GM18907 (cell line): Measurements from ENCODE around the gene PIEZO1.

Experiments used
- ATAC-seq: cut with Tn5 transposase; IDR thresholded peaks from one replicate; pipeline ENCODE4 v1.9.1; 2021; ENCODE audit warnings: mild to moderate bottlenecking, moderate library complexity; ENCODE audit not compliant: unreplicated experiment

Gene PIEZO1

DNA sequence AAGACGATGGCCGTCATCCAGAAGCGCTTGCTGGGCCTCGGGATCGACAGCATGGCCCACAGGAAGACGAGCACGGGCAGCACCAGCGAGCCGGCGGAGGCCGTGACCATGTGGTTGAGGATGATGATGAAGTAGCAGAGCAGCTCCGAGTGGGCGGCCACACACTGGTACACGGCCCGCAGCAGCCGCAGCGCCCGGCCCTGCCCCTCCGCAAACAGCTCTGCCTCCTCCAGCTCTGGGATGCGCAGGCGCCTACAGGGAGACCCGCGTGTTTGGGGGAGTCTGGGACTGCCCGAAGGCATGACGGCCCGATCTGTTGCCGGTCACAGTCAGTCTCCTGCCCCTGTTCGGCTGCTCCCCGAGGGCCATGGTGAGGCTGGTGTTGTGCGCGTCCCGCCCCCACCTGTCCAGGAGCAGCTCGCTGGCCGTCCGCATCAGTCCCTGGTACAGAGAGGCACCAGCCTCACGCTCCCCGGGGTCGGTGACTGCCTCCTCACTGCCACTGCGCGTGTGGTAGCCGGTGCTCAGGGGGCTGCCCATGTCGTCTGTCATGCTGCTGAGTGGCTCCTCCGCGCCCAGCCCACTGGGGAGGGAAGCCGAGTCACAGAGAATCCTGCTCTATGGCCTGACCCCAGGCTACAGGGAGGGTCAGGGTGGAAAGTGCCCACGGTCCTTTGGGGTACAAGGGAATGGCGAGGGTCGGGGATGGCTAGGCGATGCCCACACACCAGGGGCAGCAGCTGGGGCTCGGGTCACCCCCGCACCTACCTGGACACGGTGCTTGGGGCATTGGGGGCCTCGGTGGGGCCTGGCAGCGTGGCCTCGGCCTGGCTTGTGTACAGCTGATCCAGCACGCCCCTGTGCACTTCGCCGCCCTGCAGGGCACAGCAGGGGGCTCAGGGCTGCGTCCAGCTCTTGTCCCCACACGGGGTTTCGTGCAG is 62.9 kb downstream of the PIEZO1 start:
- ATAC-seq: no peak

DNA sequence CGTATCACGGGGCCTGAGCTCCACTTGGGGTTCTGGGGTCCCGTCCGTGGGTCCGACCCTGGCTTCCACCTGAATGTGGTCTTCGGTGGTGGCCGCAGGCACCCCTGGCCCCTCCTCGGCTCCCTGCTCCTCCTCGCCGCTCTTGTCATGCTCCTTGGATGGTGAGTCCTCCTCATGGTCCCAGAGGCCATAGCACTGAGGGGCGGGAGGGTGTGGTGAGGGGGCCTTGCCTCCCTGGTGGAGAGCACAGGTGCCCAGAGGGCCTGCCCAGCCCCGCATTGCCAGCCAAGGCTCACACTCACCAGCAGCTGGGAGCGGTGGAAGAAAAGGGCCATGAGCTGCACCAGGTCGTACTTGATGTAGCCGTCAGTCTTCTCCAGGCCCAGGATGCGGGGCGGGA is 63.8 kb downstream of the PIEZO1 start:
- no peak for ATAC-seq

DNA sequence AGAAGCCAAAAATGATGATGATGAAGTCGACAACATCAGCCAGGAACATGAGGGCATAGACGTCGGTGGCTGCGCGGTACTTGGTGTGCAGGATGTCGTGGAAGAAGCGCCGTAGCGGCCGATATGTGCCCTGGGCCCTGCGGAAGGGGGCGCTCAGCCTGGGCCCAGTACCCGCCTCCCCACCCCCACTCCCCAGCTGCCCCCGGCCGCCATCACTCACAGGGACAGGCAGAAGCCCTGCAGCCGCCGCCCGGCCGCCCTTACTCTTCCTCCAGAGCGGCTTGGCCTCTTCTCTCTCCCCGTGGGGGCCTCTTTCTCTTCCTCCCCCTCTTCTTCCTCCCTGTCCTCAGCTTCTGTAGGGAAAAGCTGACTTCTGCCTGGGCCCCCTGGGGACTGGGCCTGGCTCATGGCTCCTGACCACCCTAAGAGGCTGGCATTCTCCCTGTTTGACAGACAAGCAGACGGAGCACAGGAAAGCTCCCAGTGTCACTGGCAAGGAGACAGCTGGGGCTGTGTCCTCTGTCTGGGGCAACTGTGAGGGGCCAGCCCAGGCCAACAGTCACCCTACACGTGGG is 64.5 kb downstream of the PIEZO1 start:
- no peak for ATAC-seq

GRCh38 chr16:88719933-88720296 is 65.1 kb downstream of the PIEZO1 start:
- no peak for ATAC-seq

DNA sequence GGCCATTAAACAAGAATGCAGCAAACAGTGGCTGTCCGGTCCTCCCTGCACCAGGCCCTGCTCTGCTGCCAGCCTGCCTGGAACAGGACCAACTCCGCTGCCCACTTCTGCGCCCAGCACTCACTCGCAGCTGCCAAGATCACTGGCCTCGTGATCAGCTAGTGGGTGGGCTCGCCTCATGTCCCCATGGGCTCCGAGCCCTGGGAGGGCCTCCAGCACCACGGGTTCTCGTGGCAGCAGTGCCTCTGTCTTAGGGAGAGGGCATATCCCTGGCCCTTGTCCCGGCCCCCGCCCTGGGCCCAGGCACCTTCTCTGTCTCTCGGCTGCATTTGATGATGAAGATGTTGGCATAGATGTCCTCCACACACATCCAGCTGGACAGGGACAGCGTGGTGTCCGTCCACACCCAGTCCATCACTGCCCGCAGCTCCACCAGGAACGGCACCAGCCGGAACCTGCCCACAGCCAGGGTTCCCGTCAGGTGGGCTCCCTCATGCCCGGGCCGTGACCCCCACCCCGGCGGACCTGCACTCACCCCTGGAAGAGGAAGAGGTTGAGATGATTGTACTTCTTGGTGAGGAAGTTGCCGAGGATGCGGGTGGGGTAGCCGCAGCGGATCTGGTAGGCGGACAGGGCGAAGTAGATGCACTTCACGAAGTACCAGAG is 65.6 kb downstream of the PIEZO1 start:
- ATAC-seq: no peak

- ATAC-seq: no peak
Observed at GRCh38 chr16:88718178-88718577, 66.8 kb downstream of the PIEZO1 start.

DNA sequence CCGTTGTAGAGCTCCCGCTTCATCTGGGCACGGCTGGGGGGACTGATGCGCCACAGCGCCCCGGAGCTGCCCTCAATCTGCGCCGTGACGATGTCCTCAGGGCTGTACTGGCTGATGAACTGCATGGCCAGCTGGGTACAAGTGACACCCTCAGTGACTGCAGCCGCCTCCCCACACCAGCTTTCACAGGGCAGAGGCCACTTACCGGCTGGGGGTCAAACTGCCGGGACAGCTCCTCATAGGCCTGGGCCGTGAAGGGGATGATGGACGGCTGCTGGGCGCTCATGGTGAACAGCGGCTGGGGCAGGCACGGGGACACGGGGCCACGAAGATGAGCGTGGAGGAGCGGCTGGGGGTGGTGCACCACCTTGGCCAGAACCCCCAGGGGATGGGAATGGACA is 68.4 kb downstream of the PIEZO1 start:
- no peak for ATAC-seq

DNA sequence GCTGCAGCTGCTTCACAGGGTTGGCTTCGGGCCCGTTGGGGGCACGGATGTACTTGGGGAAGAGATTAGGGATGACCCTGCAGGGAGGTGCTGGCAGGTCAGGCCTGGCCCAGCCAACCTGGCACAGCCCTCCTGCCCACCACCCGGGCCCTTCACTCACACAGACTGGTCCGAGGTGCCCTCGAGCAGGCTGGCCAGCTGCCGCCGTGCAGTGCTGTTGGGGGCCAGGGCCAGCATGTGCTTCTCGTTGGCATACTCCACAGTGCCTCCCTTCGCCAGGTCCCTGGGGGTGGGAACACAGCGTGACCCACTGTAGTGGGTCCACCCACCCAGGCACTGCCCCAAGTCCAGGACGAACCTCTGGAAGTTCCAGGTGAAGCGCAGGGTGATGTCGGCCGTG is 68.8 kb downstream of the PIEZO1 start:
- ATAC-seq: no peak

DNA sequence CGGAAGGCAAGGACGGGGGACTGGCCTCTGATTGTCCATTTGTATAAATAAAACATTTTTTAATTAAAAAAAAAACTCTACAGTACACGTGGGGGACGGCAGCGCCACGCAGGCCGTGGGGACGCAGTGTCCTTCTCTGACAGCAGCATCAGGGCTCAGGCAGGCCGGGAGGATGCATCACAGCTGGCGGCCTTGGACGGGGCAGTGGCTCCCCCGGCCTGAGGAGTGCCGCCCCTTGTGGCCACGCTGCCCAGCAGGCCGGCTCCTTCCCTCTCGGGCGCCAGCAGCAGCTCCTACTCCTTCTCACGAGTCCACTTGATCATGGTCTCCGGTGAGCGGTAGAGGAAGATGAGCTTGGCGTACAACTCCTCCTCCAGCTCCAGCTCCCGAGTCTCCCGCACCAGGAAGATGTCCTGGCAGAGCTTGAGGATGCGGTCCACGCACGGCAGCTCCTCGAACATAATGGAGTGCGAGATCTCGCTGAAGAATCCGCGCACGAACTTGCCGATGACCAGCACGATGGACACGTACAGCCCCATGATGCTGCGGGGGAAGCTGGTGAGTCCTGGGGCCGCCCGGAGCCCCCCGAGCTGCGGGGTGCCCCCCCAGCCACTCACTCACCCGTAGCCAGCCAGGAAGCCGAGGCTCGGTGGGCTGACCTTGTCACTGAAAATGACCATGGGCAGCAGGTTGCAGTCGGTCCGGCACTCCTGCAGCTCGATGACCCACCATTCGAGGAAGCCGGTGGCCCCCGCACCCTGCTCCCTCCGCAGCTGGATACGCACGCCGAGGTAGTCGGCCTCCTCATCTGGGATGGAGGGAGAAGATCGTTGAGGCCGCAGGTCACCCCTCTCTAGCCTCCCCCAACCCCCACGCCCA is 69.5 kb downstream of the PIEZO1 start:
- ATAC-seq: no peak

DNA sequence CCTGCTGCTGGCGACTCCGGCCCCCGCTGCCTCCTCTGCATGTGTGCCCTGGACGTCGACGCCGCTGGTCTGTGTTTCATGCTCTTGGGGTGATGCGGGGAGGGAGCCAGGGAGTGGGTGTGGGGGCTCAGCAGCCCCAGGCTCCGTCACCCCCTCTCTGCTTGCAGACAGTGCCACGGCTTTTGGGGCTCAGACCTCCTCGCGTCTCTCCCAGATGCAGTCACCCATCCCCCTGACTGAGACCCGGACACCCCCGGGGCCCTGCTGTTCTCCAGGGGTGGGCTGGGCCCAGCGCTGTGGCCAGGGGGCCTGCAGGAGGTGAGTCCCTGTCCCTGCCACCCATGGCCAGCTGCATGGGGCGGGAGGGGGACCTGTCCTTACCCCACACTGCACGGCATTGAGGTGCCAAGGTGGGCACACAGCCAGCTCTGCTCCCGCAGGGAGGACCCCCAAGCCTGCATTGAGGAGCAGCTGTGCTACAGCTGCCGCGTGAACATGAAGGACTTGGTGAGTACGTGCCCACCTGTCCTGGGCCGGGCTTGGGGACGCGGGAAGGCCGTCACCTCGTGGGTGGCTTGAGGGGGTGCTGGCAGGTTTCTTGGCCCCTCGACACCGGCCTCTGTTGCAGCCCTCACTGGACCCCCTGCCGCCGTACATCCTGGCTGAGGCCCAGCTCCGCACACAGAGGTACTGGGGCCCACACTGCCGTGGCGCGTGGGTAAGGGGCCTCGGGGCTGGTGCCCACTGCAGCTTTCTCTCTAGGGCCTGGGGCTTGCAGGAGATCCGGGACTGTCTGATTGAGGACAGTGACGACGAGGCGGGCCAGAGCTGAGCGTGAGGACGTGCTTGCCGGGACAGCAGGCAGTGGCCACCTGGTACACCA is 70.4 kb downstream of the PIEZO1 start:
- no peak for ATAC-seq

DNA sequence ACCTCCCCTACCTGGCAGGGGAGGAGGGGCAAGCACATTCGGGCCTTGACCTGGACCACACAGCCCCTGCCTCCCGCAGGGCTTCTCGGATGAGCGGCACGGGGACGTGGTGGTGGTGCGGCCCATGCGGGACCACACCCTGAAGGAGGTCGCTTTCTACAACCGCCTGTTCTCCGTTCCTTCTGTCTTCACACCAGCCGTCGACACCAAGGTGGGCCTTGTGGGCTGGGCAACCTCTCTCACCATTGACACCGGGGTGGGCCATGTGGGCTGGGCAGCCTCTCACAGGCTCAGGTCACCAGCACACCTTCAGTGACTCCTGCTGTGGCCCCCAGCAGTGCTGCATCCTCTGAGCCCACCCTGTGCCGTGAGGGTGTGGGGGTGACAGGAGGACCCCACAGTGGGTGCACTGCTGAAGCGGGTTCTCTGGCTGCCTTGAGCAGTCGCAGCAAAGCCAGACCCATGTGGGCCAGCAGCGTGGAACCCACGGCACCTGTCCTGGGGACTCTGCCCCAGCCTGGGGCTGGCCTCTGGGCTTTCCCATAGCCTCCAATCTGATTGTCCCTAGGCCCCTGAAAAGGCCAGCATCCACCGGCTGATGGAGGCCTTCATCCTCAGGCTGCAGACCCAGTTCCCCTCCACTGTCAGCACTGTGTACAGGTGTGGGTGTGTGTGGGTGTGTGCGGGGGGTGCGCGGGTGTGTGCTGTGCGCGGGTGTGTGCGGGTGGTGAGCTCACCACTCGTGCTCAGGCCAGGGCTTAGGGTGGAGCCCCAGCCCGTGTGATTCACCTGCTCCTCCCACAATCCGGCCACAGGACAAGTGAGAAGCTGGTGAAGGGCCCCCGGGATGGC is 71.2 kb downstream of the PIEZO1 start:
- ATAC-seq: no peak

- ATAC-seq: no peak
Observed at GRCh38 chr16:88713054-88713453, 72.0 kb downstream of the PIEZO1 start.

DNA sequence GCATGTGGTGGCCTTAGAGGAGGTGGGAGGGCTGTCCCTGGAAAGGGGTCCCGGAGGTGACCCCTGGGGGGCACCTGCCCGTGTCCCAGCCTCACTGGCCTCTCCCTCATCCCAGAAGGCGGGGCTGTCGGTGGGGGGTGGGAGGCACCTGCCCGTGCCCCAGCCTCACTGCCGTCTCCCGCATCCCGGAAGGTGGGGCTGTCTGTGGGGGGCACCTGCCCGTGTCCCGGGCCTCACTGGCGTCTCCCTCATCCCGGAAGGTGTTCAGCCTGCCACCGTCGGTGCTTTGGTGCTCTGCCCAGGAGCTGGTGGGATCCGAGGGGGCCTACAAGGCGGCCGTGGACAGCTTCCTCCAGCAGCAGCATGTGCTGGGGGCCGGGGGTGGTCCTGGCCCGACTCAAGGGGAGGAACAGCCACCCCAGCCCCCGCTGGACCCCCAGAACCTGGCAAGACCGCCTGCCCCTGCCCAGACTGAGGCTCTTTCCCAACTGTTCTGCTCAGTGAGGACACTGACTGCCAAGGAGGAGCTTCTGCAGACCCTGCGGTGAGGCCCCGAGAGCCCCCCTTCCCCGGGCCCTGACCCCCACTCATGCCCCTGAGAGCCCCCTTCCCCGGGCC is 72.5 kb downstream of the PIEZO1 start:
- ATAC-seq: no peak

DNA sequence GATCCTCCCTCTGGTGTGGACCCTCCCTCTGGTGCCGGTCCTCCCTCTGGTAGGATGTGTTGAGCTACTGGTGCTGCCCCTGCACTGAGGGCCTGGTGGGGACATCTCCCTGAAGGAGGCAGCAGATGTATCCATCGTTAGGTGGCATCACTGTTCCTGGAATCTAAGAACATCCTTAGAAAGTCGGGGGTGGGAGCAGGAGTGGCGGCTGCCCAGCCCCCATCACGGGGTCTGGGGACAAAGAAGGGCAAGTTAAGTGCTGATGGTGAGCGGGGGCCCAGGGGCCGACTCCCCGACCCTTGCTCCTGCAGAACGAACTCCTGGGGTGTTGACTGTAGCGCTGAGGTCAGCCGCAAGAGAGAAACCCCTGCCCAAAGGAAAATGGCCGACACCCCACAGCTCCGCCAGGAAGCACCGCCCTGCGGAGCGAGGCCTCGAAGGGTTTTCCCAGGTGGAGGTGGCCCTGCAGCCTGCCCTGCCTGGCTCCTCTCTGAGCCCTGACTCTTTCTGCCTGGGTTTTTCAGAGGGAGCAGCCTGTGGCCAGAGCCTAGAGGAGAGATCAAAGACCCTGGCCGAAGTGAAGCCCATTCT is 73.2 kb downstream of the PIEZO1 start:
- no peak for ATAC-seq

DNA sequence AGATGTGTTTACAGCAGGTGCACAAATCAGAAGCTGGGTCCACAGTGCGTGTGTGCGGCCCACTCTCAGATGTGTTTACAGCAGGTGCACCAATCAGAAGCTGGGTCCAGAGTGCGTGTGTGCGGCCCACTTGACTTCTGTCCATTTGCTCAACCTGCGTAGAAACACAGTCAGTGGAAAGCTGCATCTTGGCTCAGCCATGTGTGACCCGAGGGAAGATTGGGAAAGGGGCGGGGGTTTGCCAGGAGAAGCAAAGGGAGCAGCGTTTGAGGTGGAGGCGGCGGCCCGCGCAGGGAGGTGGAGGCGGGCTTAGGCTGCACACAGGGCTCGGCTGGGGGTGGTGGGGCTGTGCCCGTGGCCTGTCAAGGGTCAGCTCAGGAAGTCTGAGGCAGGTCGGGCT is 74.5 kb downstream of the PIEZO1 start:
- ATAC-seq: no peak

DNA sequence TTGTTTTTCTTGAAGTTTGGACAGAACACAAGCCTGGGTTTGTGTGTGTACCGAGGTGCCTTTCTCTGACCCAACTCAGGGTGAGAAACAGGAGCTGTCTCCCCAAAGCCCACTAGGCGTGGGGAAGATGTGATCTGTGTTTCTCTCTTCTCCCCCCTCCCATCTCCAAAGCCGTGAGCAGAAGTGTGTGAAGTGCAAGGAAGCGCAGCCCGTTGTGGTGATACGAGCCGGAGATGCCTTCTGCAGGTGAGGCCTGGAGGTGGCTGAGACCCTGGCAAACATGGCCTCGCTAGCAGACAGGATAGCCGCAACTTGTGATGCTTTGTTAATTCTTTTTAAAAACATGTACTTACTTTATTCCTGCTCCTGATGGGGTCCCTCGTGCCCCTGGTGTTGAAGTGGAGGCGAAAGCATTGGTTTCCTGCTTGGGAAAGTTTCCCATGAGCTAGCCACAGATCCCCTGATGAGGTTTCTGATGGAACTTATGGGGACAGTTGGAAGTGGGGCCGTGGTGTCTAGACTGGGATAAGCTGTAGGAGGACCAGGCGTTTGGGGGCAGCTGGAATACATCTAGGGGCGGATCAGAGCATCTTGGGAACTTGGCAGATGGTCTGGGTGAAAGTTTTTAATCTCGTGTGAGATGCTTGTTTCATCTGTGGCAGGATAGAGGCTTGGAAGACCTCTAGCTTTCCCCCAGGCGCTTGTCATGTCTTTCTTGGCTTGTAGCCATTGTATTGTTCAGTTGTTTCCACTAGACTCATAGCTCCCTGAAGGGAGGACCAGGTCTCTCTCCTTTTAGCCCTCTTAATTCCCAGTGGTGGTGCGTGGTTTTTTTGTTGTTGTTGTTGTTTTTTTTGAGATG is 77.8 kb downstream of the PIEZO1 start:
- ATAC-seq: no peak

GRCh38 chr16:88706229-88706964 is 78.6 kb downstream of the PIEZO1 start, which contains the start of the genes CTU2 and RNF166:
Gene CTU2 (plus strand): TSS chr16:88706503. CDS start chr16:88706531, 28 bp downstream.
Gene RNF166 (minus strand): TSS chr16:88706408. CDS start chr16:88706325, 83 bp downstream.
- peak; percentile 62 for ATAC-seq
